ENCODE measurements around the gene TRERF1.

DNA sequence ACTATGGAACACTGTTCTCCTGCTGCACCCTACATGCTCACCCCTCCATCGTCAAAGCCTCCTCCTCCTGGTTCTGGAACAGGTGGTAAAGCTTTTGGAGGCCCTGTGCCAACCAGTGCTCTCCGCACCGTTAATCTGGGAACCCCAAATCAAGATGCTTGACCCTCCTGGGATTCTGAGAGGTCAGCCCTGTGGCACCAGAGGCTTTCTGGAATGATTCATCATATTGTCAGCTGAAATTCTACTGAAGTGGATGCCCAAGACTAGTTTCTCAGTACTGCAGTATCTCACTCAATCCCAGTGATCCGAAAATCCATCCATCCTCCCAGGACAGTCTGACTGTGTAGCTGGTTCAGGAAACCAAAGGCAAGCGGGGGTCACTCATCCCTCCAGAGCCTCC lies 92.7 kb downstream of the TRERF1 start:
- TF ChIP-seq POLR2A (IDR thresholded peaks at IDR 0.05; ENCODE audit: low read length) (no peak), GATA1 (IDR thresholded peaks at IDR 0.05; ENCODE audit: low read depth, low read length) (no peak)
